Central memory CD4-positive, alpha-beta T cell (primary cell): ENCODE data around the gene PCA3.

Experiments used
- DNase-seq: peaks from one replicate; pipeline ENCODE4 v3.0.0; 2022

PCA3 gene

DNA sequence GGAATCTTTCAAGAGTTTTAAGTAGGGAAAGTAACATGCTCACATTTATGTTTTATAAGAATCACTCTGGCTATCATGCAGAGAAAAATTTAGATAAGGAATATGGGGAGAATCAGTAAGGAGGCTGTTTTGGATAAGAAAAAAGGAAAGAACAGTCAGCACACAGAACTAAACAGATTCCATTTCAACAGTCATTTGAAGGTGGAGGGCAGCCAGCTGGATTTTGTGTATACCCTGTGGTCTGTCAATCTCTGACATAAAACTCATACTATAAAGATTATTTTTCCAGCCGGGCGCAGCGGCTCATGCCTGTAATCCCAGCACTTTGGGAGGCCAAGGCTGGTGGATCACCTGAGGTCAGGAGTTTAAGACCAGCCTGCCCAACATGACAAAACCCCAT is 64.2 kb downstream of the PCA3 start:
- no peak for DNase-seq

DNA sequence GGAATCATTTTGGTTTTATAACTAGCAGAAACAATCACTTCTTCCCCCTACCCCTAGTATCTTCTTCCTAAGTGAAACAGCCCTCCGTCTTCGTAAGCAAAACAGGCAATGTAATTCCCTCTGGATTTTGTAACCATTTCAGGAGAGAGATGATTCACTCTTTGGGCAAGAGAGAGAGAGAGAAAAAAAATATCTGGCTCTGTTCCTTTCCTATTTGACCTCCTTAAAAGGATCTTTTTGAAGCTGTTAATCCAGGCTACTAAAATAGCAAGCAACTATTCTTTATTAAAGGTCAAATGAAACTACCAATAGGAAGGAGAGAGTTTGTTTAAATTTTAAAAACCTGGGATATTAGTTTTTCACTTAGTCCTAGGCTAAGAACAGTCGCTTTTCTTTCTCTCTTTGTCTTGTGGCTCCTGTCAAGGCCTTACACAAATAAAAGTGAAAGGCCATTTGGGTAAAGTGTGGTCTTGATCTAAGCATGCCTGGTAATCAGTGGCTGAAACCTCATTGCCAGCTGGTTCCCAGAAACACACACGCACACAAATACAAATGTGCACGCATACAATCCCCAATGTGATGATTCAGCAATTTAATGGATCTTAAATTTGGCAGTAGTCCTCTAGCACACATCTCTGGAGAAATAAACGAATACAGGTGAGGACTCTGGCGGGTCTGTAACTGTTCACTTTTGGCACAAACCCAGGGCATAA is 71.5 kb downstream of the PCA3 start:
- no peak for DNase-seq
